Left ventricle myocardium inferior (tissue), 1 donor: ENCODE data around the gene LITAF. TPM values are rescaled to one million over a fixed set of nuclear protein-coding genes. Genes with fewer than 3 reads are reported as not detected.
"Not testable (repeated sequence)": the region's sequence is repeated elsewhere in the genome, so short reads cannot be mapped to it uniquely, and the experiment has no call there.

Source experiments
- DNase-seq: peaks from one replicate; pipeline ENCODE4 v3.0.0-alpha.2; 2020
- H3K27ac ChIP-seq: fragments of 200-600 bp; replicated peaks from 2 replicates; pipeline ENCODE4 v1.8.0; 2021
- H3K27me3 ChIP-seq: fragments of 200-600 bp; 2 replicates; pipeline ENCODE4 v1.8.0; 2021; ENCODE audit warnings: low read depth
- H3K36me3 ChIP-seq: fragments of 200-600 bp; 2 replicates; pipeline ENCODE4 v1.8.0; 2021
- H3K4me1 ChIP-seq: fragments of 200-600 bp; 2 replicates; pipeline ENCODE4 v1.8.0; 2021
- H3K4me3 ChIP-seq: fragments of 200-600 bp; 2 replicates; pipeline ENCODE4 v1.8.0; 2021; ENCODE audit warnings: mild to moderate bottlenecking, moderate library complexity
- H3K9me3 ChIP-seq: fragments of 200-600 bp; replicated peaks from 2 replicates; pipeline ENCODE4 v1.8.0; 2021
- CTCF ChIP-seq: fragments of 200-600 bp; IDR thresholded peaks from 2 replicates; pipeline ENCODE4 v1.8.0; 2021; ENCODE audit warnings: antibody characterized with exemption, mild to moderate bottlenecking, borderline replicate concordance
- intact Hi-C: fragments of 100-400 bp; cut with micrococcal nuclease; formaldehyde crosslinking; loops from one replicate; pipeline ENCODE4 v1.11.0; 2022
- total RNA-seq: library from RNA; stranded (reverse); fragmentation: NEBNext Ultra II Directional; extraction: Animal tissue kit (Norgen Biotek cat#: 25700); gene quantifications from one replicate; pipeline ENCODE4 v1.2.1, GENCODE V29; 2021
- donor health status: DM: no; HTN: yes; CAD: no; lungs with severe emphysema.

LITAF gene
- total RNA-seq, 1 donor from 2014 or later = 55.6 TPM

DNA sequence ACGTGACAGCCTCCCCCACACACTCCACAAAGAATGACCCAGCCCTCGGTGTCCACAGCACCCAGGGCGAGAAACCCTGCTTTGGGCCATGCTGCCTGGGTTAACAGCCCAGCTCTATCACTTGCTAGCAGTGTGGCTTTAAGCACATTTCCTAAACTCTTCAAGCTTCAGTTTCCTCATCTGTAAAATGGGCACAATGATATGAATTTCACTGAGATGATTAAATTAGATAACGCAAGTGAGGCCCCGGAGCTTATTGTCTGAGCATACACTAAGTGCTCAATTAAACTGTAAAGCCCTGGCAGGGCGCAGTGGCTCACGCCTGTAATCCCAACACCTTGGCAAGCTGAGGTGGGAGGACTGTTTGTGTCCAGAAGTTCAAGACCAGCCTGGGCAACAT, 79.4 kb downstream of the LITAF start:
- H3K4me3 ChIP-seq = no peak overlapping the region
- DNase-seq = no peak
- H3K36me3 ChIP-seq = no peaks in the 10 kb centered on the region
- H3K9me3 ChIP-seq = no peaks in the 10 kb centered on the region
- H3K27me3 ChIP-seq = no peaks in the 10 kb centered on the region
- no peak for TF ChIP-seq CTCF
- intact Hi-C loops = no loop called here
- no peak overlapping the region for H3K27ac ChIP-seq
- H3K4me1 ChIP-seq = no peaks in the 10 kb centered on the region

DNA sequence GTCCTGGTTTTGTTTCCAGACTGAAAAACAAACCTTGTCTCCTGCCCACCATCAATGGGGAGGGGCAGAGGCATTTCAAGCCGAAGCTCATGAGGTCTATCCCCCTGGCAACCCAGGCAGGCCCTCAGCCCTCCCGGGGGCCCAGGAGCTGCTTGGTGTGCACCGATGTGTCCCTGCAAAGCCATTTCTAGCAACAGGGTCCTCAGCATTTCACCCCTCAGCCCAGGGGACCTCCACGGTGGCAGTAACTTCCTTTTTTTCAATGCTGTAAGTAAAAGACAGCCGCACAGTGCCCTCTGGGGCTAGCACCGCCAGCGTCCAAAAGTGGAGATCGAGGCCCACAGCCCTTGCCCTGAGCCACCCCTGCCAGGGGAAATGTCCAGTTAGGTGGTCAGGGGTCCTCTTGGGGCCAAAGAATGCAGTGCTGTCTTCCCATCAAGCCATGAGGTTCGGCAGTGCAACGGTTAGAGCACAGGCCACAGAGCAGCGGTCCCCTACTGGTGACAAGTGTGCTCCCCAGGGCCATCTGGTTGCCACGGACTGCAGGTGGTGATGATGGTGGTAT, 79.9 kb downstream of the LITAF start:
- Histone ChIP-seq H3K27ac (no peak overlapping the region), H3K27me3 (no peaks in the 10 kb centered on the region), H3K36me3 (no peaks in the 10 kb centered on the region), H3K4me1 (no peaks in the 10 kb centered on the region), H3K4me3 (no peak overlapping the region), H3K9me3 (no peaks in the 10 kb centered on the region)
- intact Hi-C loops = no loop called here
- no peak for TF ChIP-seq CTCF
- DNase-seq = no peak

DNA sequence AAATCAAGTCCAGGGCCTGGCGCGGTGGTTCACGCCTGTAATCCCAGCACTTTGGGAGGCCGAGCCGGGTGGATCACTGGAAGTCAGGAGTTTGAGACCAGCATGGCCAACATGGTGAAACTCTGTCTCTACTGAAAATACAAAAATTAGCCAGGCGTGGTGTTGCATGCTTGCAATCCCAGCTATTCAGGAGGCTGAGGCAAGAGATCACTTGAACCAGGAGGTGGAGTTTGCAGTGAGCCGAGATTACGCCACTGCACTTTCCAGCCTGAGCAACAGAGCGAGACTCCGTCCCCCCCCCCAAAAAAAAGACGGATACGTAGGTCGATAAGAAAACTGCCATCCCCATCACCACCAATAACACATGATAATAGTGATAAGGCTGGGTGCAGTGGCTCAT, 82.5 kb downstream of the LITAF start:
- H3K36me3 ChIP-seq, H3K27me3 ChIP-seq, DNase-seq, intact Hi-C loops, H3K9me3 ChIP-seq, H3K4me1 ChIP-seq, H3K4me3 ChIP-seq, H3K27ac ChIP-seq: not testable (repeated sequence)

GRCh38 chr16:11503566-11503965, 83.2 kb downstream of the LITAF start:
- TF ChIP-seq CTCF = no peak
- H3K36me3 ChIP-seq = no peaks in the 10 kb centered on the region
- intact Hi-C loops = no loop called here
- H3K4me1 ChIP-seq = no peaks in the 10 kb centered on the region
- DNase-seq = no peak
- H3K27me3 ChIP-seq = no peaks in the 10 kb centered on the region
- H3K27ac ChIP-seq = no peak overlapping the region
- H3K4me3 ChIP-seq = no peak overlapping the region
- no peaks in the 10 kb centered on the region for H3K9me3 ChIP-seq

DNA sequence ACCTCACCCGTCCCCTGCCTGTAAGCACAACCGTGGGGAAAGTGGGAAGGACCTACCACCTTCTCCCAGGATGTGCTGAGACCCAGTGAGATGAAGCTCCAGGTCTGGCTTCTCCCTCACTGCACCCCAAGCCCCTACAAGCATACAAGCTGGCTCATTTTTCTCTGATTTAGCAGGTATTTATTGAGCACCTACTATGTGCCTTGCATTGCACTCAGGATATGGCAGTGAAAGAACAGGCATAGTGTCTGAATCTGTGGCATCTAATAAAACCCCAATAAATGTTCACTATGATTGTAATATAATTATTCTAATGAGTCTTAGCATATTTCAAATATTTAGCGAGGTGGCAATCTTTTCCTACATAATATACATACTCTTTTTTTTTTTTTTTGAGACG, 84.5 kb downstream of the LITAF start:
- intact Hi-C loops = no loop called here
- TF ChIP-seq CTCF = no peak
- no peaks in the 10 kb centered on the region for H3K36me3 ChIP-seq

DNA sequence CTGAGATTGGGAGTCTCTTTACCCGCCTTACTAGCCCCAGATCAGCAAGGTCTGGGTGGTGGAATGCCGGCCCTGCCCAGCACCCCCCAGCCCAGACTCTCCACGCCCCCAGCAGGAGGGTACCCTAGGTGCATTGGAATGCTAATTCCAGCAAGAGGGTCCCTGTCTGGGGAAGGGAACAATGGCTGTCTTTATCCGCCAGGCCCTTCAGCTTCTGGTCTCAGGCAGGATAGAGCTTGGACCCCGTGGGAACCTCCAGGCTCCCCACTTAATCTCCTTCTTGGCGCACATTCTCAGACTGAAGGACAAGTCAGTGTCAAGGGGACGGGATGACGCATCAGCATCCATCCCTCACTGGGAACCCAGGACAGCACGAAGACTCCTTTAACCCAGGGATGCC, 85.1 kb downstream of the LITAF start:
- no peak overlapping the region for H3K4me3 ChIP-seq
- no peaks in the 10 kb centered on the region for H3K9me3 ChIP-seq
- intact Hi-C loops = no loop called here
- TF ChIP-seq CTCF = no peak
- no peaks in the 10 kb centered on the region for H3K36me3 ChIP-seq
- H3K27ac ChIP-seq = no peak overlapping the region
- no peak for DNase-seq
- H3K27me3 ChIP-seq = no peaks in the 10 kb centered on the region
- peaks cover 12% of the 10 kb centered on the region for H3K4me1 ChIP-seq

More for the DNA sequence above, 84.5 kb downstream of the LITAF start:
- Histone ChIP-seq H3K27ac (no peak overlapping the region), H3K27me3 (no peaks in the 10 kb centered on the region), H3K9me3 (no peaks in the 10 kb centered on the region), H3K4me3 (no peak overlapping the region), H3K4me1 (peaks cover 6% of the 10 kb centered on the region)
- DNase-seq = no peak
